HUES6 (cell line): ENCODE data around the gene SPINK13.
A peak's percentile ranks its signal among the peaks of the same experiment; 100 is the strongest.

Experiments used
- H3K27ac ChIP-seq: 2 replicates; pipeline ENCODE4 v1.7.0; 2013; ENCODE audit warnings: low read depth, mild to moderate bottlenecking, low read length, inconsistent platforms
- H3K27me3 ChIP-seq: 2 replicates; pipeline ENCODE4 v1.6.1; 2013; ENCODE audit warnings: low read length; ENCODE audit not compliant: control insufficient read depth, insufficient read depth
- H3K36me3 ChIP-seq: 2 replicates; pipeline ENCODE4 v1.6.1; 2013; ENCODE audit warnings: low read length; ENCODE audit not compliant: control insufficient read depth, insufficient read depth
- H3K4me1 ChIP-seq: 2 replicates; pipeline ENCODE4 v1.6.1; 2013; ENCODE audit warnings: low read length; ENCODE audit not compliant: control insufficient read depth, insufficient read depth
- H3K4me3 ChIP-seq: 2 replicates; pipeline ENCODE4 v1.5.1; 2013; ENCODE audit warnings: low read depth, low read length
- H3K9ac ChIP-seq: one replicate; pipeline ENCODE4 v1.6.1; 2013; ENCODE audit warnings: mild to moderate bottlenecking, low read length
- H3K9me3 ChIP-seq: 2 replicates; pipeline ENCODE4 v1.6.1; 2013; ENCODE audit warnings: low read depth, low read length; ENCODE audit not compliant: control insufficient read depth, insufficient read depth

The SPINK13 gene, protein sequence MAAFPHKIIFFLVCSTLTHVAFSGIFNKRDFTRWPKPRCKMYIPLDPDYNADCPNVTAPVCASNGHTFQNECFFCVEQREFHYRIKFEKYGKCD

DNA sequence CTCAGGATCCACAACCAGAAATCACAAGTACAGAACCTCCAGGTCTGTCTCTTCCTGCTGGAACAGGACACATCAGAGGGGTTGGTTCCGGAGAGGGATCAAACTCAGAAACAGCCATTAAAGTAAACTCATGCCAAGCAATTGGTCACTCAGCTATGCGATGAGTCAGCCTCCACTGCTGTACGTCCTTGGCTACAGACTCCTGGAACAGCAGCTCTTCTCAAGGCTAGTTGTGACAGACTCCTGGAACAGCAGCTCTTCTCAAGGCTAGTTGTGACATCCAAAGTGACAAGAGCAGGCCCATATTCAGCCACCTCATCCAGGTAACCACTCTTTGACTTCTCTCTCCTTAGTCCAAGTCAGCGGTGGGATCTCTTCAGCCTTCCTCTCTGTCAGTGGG, at the start of gene SPINK13:
SPINK13 (plus strand) TSS at position 229 of the 400 bp plus-strand sequence. CDS start 1,279 bp downstream, outside the sequence.
- no peak within 1 kb of the TSS for H3K9ac ChIP-seq
- no peak within 1 kb of the TSS for H3K4me3 ChIP-seq
- peaks cover 6% of the 10 kb centered on the region; the same call in 1 of the 2 replicates for H3K4me1 ChIP-seq
- no peaks in the 10 kb centered on the region for H3K9me3 ChIP-seq
- H3K36me3 ChIP-seq: no peaks in the 10 kb centered on the region
- no peak within 1 kb of the TSS for H3K27ac ChIP-seq
- H3K27me3 ChIP-seq: no peaks in the 10 kb centered on the region

DNA sequence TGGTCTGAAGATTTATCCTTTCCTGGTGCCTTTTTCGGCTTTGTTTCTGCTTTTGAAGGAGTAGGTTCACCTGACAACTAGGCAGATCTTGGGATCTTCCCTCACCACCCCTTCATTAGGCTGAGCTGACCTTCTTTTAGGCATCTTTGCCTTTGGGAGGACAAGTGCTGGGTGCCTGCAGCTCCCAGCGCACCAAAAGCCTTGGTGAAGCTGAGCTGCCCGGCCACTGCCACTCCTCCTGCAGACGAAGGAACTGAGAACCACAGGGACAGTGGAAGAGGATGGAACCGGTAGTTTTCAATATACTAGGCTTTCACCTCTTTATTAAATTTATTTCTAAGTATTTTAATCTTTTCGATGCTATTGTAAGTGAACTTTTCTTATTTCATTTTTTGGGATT, 47.1 kb upstream of the SPINK13 start:
- Histone ChIP-seq H3K27me3 (no peaks in the 10 kb centered on the region), H3K27ac (no peak overlapping the region), H3K9me3 (no peaks in the 10 kb centered on the region), H3K36me3 (no peaks in the 10 kb centered on the region), H3K4me3 (no peak overlapping the region), H3K4me1 (no peaks in the 10 kb centered on the region), H3K9ac (no peak overlapping the region)

DNA sequence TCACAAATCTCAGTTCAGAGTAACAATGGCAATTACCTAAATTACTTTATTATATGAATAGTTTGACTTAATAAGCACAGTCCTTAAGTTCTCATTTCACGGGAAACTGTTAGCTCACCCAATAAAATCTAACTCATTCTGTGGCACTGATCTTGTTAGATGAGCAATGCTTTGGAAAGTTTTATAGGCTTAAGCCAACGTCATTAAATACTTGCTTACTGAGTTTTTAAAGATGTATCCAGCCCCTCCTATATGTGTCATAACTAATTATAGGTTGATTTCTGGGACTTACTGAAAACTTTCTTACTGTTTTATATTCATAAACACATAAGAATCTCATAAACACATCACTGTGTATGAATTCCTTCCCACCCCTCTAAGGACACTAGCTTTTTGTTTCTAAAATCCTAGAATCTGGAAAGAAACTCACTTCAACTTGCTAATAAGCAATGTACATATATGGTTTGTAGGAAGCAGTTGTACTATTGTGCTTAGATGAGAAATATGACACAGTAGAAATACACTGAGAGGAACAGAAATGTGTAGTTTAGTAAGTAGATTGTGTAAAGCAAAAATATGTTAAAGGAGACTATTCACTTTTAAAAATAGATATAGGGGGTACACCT, 44.4 kb upstream of the SPINK13 start:
- no peaks in the 10 kb centered on the region for H3K36me3 ChIP-seq
- no peaks in the 10 kb centered on the region for H3K9me3 ChIP-seq
- H3K27me3 ChIP-seq: no peaks in the 10 kb centered on the region
- no peaks in the 10 kb centered on the region for H3K4me1 ChIP-seq
- no peak overlapping the region for H3K9ac ChIP-seq
- H3K4me3 ChIP-seq: no peak overlapping the region
- no peak overlapping the region for H3K27ac ChIP-seq

DNA sequence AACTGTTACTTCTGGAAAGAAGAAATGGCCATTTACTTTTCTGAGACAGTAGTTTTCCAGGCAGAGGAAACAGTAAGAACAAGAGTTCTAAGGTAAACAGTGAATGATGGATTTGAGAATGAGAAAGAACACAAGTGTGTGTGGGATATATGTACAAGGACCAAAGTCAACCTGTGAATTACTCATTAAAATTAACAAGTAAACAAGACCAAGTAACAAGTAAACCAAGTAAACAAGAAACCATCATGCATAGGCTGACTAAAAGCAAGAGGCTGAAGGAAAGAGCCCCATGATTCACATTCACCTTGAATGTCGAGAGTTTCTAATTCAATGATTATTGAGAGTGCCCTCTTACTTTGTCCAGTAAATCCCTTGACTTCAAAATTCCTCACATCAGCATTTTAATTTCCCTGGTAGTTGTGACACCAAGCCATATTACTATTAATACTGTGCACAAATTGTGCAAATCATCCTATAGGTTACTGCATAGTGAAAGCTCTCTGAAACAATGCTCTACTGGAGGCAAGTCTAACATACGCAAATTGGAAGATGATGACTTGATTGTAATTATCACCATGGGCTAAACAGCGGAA, 40.1 kb upstream of the SPINK13 start:
- Histone ChIP-seq H3K9ac (no peak overlapping the region), H3K4me1 (no peaks in the 10 kb centered on the region; the same call in 1 of the 2 replicates), H3K27ac (no peak overlapping the region), H3K36me3 (no peaks in the 10 kb centered on the region), H3K4me3 (no peak overlapping the region), H3K27me3 (no peaks in the 10 kb centered on the region), H3K9me3 (no peaks in the 10 kb centered on the region)

DNA sequence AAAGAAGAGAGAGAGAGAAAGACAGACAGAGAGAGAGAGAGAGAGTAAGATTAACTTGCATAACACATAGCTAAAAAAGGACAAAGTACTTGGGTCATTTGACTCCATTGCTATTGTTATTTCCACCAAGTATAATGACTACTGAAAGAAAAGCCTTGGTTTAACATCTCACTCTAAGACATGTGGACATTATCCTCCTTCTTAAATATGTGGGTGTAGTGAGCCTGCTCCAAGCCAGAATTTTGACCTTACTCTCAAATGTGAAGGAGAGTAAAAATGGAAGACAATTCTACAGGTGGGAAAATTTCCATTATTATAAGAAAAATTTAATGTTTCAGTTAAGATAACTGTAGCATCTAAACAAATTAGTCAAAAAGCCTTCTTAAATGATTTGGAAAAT, 38.8 kb upstream of the SPINK13 start:
- peak overlapping the region; percentile 58 for H3K4me3 ChIP-seq
- H3K27me3 ChIP-seq: no peaks in the 10 kb centered on the region
- H3K36me3 ChIP-seq: no peaks in the 10 kb centered on the region
- H3K4me1 ChIP-seq: no peaks in the 10 kb centered on the region; the same call in 1 of the 2 replicates
- H3K9ac ChIP-seq: peak overlapping the region; percentile 42
- no peak overlapping the region for H3K27ac ChIP-seq
- no peaks in the 10 kb centered on the region for H3K9me3 ChIP-seq

DNA sequence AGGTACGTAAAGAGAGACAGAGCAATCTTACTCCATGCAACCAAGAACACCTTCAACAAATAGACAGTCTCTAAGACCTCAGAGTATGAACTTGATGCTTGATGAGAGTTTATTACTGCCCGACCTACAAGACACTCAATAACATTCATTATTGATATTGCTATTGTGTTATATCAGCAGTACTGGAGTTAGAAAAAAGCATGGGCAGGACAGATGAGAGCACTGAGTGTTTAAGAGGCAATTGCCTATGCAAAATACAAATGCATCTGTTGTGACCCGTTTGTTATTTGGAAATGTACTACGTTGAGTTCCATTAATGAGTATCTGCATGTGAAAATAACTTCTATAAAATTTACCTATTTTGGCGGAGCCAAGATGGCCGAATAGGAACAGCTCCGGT, 38.4 kb upstream of the SPINK13 start:
- no peak overlapping the region for H3K27ac ChIP-seq
- peak overlapping the region; percentile 42 for H3K9ac ChIP-seq
- peak overlapping the region; percentile 58 for H3K4me3 ChIP-seq

DNA sequence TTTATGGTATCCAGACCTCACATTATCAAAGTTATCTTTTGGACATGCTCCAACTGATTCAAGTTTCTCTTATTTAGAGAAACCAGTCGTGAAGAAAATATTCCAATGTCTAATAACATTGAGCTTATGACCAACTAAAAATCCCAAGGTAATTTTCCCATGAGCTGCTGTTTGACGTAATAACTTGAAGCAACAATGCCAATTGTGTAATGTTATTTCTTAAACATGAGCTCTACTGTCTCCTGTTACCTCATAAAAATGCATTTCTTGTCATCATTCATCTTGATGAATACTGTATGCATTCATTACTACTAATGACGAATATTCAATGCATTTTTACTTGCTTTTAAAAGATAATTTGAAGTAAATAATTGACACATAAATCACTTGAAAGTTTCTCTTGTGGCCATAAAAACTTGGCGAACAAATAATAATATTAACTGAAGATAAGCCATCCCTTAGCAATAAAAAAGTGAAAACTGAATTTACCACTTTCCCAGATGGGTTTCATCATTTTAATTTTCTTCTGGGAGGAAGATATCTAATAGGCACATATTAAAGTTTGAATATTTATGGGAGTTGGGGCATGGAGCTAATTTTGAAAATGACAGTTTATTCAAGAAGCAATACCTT, 30.7 kb upstream of the SPINK13 start:
- Histone ChIP-seq H3K4me3 (no peak overlapping the region), H3K4me1 (no peaks in the 10 kb centered on the region), H3K9ac (no peak overlapping the region), H3K9me3 (no peaks in the 10 kb centered on the region), H3K27me3 (peaks cover 2% of the 10 kb centered on the region; the same call in 1 of the 2 replicates), H3K27ac (no peak overlapping the region), H3K36me3 (no peaks in the 10 kb centered on the region)

More for the DNA sequence above, 38.4 kb upstream of the SPINK13 start:
- H3K27me3 ChIP-seq: no peaks in the 10 kb centered on the region
- H3K9me3 ChIP-seq: no peaks in the 10 kb centered on the region
- H3K4me1 ChIP-seq: no peaks in the 10 kb centered on the region; the same call in 1 of the 2 replicates
- no peaks in the 10 kb centered on the region for H3K36me3 ChIP-seq

DNA sequence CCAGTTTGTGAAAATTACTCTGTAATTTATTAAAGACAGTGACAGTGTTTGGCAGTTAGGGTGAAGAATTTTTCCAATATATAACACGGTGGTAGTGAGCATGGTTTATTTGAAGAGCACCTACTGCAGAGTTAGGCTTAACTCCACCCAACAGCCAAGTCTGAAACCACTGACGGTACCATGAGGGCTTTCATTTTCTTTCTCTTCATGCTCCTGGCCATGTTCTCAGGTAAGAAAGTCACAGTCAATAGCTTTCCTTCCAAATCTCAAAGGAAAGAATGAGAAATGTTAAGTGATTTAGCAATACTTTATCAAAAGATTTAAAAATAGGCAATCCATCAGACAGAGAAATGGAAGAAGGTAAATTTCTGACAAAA, 30.2 kb upstream of the SPINK13 start, which contains the start of gene MARCOL:
MARCOL (plus strand) TSS at position 108 of the 377 bp plus-strand sequence; CDS start at position 181, 73 bp downstream.
- H3K4me3 ChIP-seq: no peak within 1 kb of the TSS
- H3K27ac ChIP-seq: no peak within 1 kb of the TSS
- H3K9me3 ChIP-seq: no peaks in the 10 kb centered on the region
- H3K4me1 ChIP-seq: no peaks in the 10 kb centered on the region
- peaks cover 7% of the 10 kb centered on the region; the same call in 1 of the 2 replicates for H3K27me3 ChIP-seq
- H3K36me3 ChIP-seq: no peaks in the 10 kb centered on the region
- H3K9ac ChIP-seq: no peak within 1 kb of the TSS

DNA sequence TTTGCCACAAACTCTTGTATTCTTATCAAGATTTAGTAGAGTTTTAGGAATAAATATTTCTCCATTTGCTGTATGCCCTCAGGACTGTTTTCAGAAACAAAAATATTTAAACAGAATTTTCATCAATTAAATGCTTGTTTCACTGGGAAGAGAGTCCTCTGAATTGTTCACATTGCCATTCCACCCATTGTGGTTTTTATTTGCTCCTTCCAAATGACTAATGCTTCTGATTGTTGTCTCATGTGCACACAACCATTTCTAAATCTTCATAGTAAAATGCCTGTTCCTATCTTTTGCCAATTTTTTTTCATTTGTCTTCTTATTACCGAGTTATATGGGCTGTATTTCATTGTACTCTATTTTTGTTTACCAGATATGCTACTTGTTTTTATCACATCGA, 19.7 kb upstream of the SPINK13 start:
- H3K27me3 ChIP-seq: no peaks in the 10 kb centered on the region
- no peak overlapping the region for H3K9ac ChIP-seq
- no peak overlapping the region for H3K4me3 ChIP-seq
- no peaks in the 10 kb centered on the region for H3K9me3 ChIP-seq
- H3K27ac ChIP-seq: no peak overlapping the region
- H3K36me3 ChIP-seq: no peaks in the 10 kb centered on the region
- H3K4me1 ChIP-seq: no peaks in the 10 kb centered on the region

DNA sequence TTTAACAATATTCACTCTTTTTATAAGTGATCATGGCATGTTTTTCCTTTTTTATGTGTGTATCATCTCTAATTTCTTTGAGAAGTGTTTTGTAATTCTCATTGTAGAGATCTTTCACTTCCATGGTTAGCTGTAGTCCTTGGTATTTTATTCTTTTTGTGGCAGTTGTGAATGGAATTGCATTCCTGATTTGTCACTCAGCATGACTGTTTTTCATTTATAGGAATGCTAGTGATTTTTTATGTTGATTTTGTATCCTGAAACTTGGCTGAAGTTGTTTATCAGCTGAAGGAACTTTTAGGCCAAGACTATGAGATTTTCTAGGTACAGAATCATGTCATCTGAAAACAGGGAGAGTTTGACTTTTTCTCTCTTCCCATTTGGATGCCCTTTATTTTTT, 13.1 kb upstream of the SPINK13 start:
- no peak overlapping the region for H3K9ac ChIP-seq
- H3K4me1 ChIP-seq: no peaks in the 10 kb centered on the region
- no peaks in the 10 kb centered on the region for H3K27me3 ChIP-seq
- H3K9me3 ChIP-seq: 0 out of 2 replicates have a peak, but pooled peaks cover 3% of the 10 kb centered on the region
- no peak overlapping the region for H3K27ac ChIP-seq
- no peak overlapping the region for H3K4me3 ChIP-seq
- no peaks in the 10 kb centered on the region for H3K36me3 ChIP-seq

DNA sequence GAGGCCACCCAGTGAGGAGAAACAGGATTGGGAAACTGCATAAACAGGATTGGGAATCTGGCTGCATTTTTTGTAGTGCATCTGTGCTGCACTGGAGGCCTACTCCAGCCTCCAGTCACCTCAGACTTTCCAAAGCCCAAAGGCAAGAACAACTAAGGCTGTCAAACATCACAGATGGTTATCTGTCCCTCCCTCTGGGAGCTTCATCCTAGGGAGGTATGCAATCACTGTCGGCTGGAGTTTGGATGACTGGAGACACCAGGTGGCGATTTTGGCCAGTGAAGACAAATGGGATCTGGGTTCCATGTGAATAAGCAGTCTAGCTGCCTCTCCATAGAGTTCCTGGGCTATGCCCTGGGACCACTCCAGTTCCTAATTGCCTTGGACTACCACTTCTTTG, 9.3 kb upstream of the SPINK13 start:
- Histone ChIP-seq H3K27ac (no peak overlapping the region), H3K4me3 (no peak overlapping the region), H3K4me1 (no peaks in the 10 kb centered on the region), H3K9me3 (0 out of 2 replicates have a peak, but pooled peaks cover 3% of the 10 kb centered on the region), H3K27me3 (no peaks in the 10 kb centered on the region), H3K9ac (no peak overlapping the region), H3K36me3 (no peaks in the 10 kb centered on the region)
